Thyroid gland (tissue), 4 donors: ENCODE results near the gene ORM1.

ENCODE experiments used
- CTCF ChIP-seq, 6 experiments: fragments of 200-600 bp in 3 of 6; fragments of 450-650 bp in 3 of 6; sonication (generic) in 3 of 6; IDR thresholded peaks; one replicate each; pipeline ENCODE4 v1.5.1; 2016 to 2019; ENCODE audit warnings: antibody characterized with exemption in 6 of 6, mild to moderate bottlenecking in 2 of 6, inconsistent platforms in 1 of 6, moderate library complexity in 1 of 6
- POLR2A ChIP-seq, 2 donors: fragments of 450-650 bp; IDR thresholded peaks; one replicate each; pipeline ENCODE4 v1.6.1; 2017; ENCODE audit warnings: antibody characterized with exemption in 2 of 2, mild to moderate bottlenecking in 2 of 2, moderate library complexity in 1 of 2

- TF ChIP-seq POLR2A (IDR thresholded peaks at IDR 0.05) (no peak), CTCF (IDR thresholded peaks at IDR 0.05) (no peak)
Measured at GRCh38 chr9:114369216-114370130, 46.6 kb downstream of the ORM1 start.
